B cell (primary cell): ENCODE measurements around the gene SRD5A1. TPM values are rescaled to one million over a fixed set of nuclear protein-coding genes. Genes with fewer than 3 reads are reported as not detected.

Source experiments
- ATAC-seq: fragments of 200-7000 bp; cut with Tn5 transposase; one replicate; pipeline ENCODE4 v1.10.0; 2021; ENCODE audit warnings: low read depth, mild to moderate bottlenecking, moderate number of reproducible peaks, moderate library complexity
- CTCF ChIA-PET: fragments of 350-600 bp; sonication (Branson Sonifier 250); formaldehyde crosslinking; loops from one replicate; lab custom pipeline; 2021; ENCODE audit warnings: antibody characterized with exemption, inconsistent platforms; lab: Charles Lee
- POLR2A ChIA-PET: fragments of 350-600 bp; sonication (Branson Sonifier 250); formaldehyde crosslinking; loops from one replicate; lab custom pipeline; 2021; ENCODE audit warnings: antibody characterized with exemption; lab: Charles Lee
- DNase-seq: peaks from one replicate; pipeline ENCODE4 v3.0.0; 2013
- H2AFZ ChIP-seq: 2 replicates; pipeline ENCODE4 v1.6.1; 2012; ENCODE audit warnings: mild to moderate bottlenecking, low read depth, low read length; ENCODE audit not compliant: insufficient read depth, poor library complexity, severe bottlenecking
- H3K27ac ChIP-seq, 2 donors: 1 replicate in 1 of 2; 2 replicates in 1 of 2; pipeline ENCODE4 v1.5.1; 2012 to 2013; ENCODE audit warnings: low read length in 2 of 2, mild to moderate bottlenecking in 2 of 2, moderate library complexity in 1 of 2
- H3K27me3 ChIP-seq, 4 experiments: fragments of 200-600 bp in 1 of 4; sonication (generic) in 1 of 4; replicated peaks in 1 of 4; 1 replicate in 2 of 4; 2 replicates in 2 of 4; pipeline versions ENCODE4 v1.6.1 to v1.7.0; 2013 to 2016; ENCODE audit warnings: low read length in 3 of 4, mild to moderate bottlenecking in 2 of 4, mixed read lengths in 1 of 4, moderate library complexity in 1 of 4; ENCODE audit not compliant: insufficient read depth in 4 of 4, control insufficient read depth in 3 of 4; ENCODE audit errors: control extremely low read depth in 1 of 4
- H3K36me3 ChIP-seq, 2 experiments: replicated peaks in 1 of 2; 1 replicate in 1 of 2; 2 replicates in 1 of 2; pipeline versions ENCODE4 v1.6.1 to v1.7.1; 2013; ENCODE audit warnings: low read length in 1 of 2; ENCODE audit not compliant: insufficient read depth in 2 of 2, control insufficient read depth in 1 of 2; ENCODE audit errors: control extremely low read depth in 1 of 2, extremely low read depth in 1 of 2
- H3K4me1 ChIP-seq, 2 donors: fragments of 200-600 bp in 1 of 2; sonication (generic) in 1 of 2; 1 replicate in 1 of 2; 2 replicates in 1 of 2; pipeline versions ENCODE4 v1.5.1 to v1.6.1; 2013 to 2017; ENCODE audit warnings: low read length in 2 of 2; ENCODE audit not compliant: control insufficient read depth in 2 of 2, insufficient read depth in 2 of 2
- H3K4me2 ChIP-seq: replicated peaks from 2 replicates; pipeline ENCODE3; 2012; ENCODE audit warnings: mild to moderate bottlenecking, low read depth, low read length; ENCODE audit not compliant: poor library complexity, severe bottlenecking
- H3K4me3 ChIP-seq, 5 experiments: fragments of 200-600 bp in 1 of 5; sonication (generic) in 1 of 5; 1 replicate in 3 of 5; 2 replicates in 2 of 5; pipeline versions ENCODE4 v1.5.1 to v1.7.0; 2011 to 2016; ENCODE audit warnings: low read length in 4 of 5, mild to moderate bottlenecking in 4 of 5, low read depth in 2 of 5, control low read depth in 1 of 5, moderate library complexity in 1 of 5; ENCODE audit not compliant: insufficient read depth in 1 of 5; ENCODE audit errors: control extremely low read depth in 1 of 5, extremely low read depth in 1 of 5
- H3K79me2 ChIP-seq: fragments of 200-600 bp; sonication (generic); one replicate; pipeline ENCODE4 v1.6.0; 2016; ENCODE audit warnings: low read length; ENCODE audit not compliant: control insufficient read depth, insufficient read depth
- H3K9ac ChIP-seq: fragments of 200-600 bp; sonication (generic); 2 replicates; pipeline ENCODE4 v1.6.1; 2017; ENCODE audit warnings: mild to moderate bottlenecking, low read length, moderate library complexity
- H3K9me3 ChIP-seq, 3 donors: one replicate each; pipeline versions ENCODE4 v1.6.1 to v1.7.1; 2013; ENCODE audit warnings: low read length in 2 of 3; ENCODE audit not compliant: control insufficient read depth in 2 of 3, insufficient read depth in 1 of 3; ENCODE audit errors: control extremely low read depth in 1 of 3
- H4K20me1 ChIP-seq: 2 replicates; pipeline ENCODE4 v1.6.0; 2012; ENCODE audit warnings: mild to moderate bottlenecking, low read length; ENCODE audit not compliant: insufficient read depth, control insufficient read depth, poor library complexity, severe bottlenecking
- H3K27ac Mint-ChIP-seq: one replicate; pipeline ENCODE4 v1.8.0; 2021; ENCODE audit warnings: mixed read lengths
- H3K27me3 Mint-ChIP-seq: one replicate; pipeline ENCODE4 v1.8.0; 2021; ENCODE audit warnings: mixed read lengths
- H3K4me1 Mint-ChIP-seq: one replicate; pipeline ENCODE4 v1.8.0; 2021; ENCODE audit warnings: mixed read lengths
- H3K4me3 Mint-ChIP-seq: one replicate; pipeline ENCODE4 v1.8.0; 2021; ENCODE audit warnings: mixed read lengths
- H3K9me3 Mint-ChIP-seq: one replicate; pipeline ENCODE4 v1.8.0; 2022; ENCODE audit warnings: mixed read lengths; ENCODE audit not compliant: insufficient read depth
- CTCF ChIP-seq: fragments of 200-600 bp; IDR thresholded peaks from one replicate; pipeline ENCODE4 v1.8.0; 2022; ENCODE audit warnings: antibody characterized with exemption, mild to moderate bottlenecking
- EZH2 ChIP-seq: IDR thresholded peaks from 2 replicates; pipeline ENCODE4 v1.6.1; 2012; ENCODE audit warnings: borderline replicate concordance, low read depth, mild to moderate bottlenecking, moderate library complexity, low read length; ENCODE audit not compliant: insufficient read depth, poor library complexity, severe bottlenecking
- WGBS: methylation state at CpG from one replicate; pipeline ENCODE4 v1.1.5; 2013; ENCODE audit warnings: missing lambda C conversion rate; ENCODE audit not compliant: insufficient coverage; 5-methylcytosine and 5-hydroxymethylcytosine counted together
- intact Hi-C: fragments of 100-400 bp; cut with micrococcal nuclease; formaldehyde crosslinking; loops from one replicate; pipeline ENCODE4 v1.10.0; 2022
- polyA plus RNA-seq: library from polyadenylated mRNA; depleted of rRNA; stranded (reverse); fragments of >200 nt; gene quantifications from 2 replicates; pipeline ENCODE4 v1.2.3, GENCODE V29; 2012
- total RNA-seq, 2 donors: library from RNA; stranded (reverse); fragments of 120-200 nt in 1 of 2; gene quantifications; 1 replicate in 1 of 2; 2 replicates in 1 of 2; pipeline versions ENCODE4 v1.2.3 to v1.2.4, GENCODE V29; 2013 to 2022

SRD5A1 gene
- total and polyA plus RNA-seq, 2 donors (not counting 1 experiment from before 2014, with no cell fraction given) = 17.2 to 29.2 TPM

GRCh38 chr5:6721442-6721841 is 88.2 kb downstream of the SRD5A1 start:
- TF ChIP-seq EZH2 = no peak
- TF ChIP-seq CTCF = no peak
- peak overlapping the region; percentile 53 for H3K9ac ChIP-seq
- DNase-seq (no peak), ATAC-seq (no peak)
- Mint-ChIP-seq H3K27me3 (no peaks in the 10 kb centered on the region), H3K9me3 (no peaks in the 10 kb centered on the region), H3K4me3 (peak overlapping the region; percentile 88), H3K27ac (peak overlapping the region; percentile 91), H3K4me1 (peaks cover 87% of the 10 kb centered on the region)
- peaks cover 80% of the 10 kb centered on the region for H4K20me1 ChIP-seq
- H3K27me3 ChIP-seq = no peaks in the 10 kb centered on the region
- POLR2A ChIA-PET = interaction anchor here (1.1 kb wide), 1 partner anchor 88 kb away, joined by 4 read pairs; the partner anchor contains the start of genes NSUN2 and SRD5A1
- H3K4me2 ChIP-seq = peak overlapping the region; percentile 80
- WGBS = 87% methylated on average over 4 of the region's 4 CpGs
- peaks cover 99% of the 10 kb centered on the region for H3K79me2 ChIP-seq
- H3K4me1 ChIP-seq = peaks cover 47 to 52% of the 10 kb centered on the region in 2 donors
- peak overlapping the region in 1 of 5 experiments; percentile 52 for H3K4me3 ChIP-seq
- H2AFZ ChIP-seq = no peak overlapping the region
- CTCF ChIA-PET = interaction anchor here (1.2 to 2.0 kb wide), 4 partner anchors 9 to 90 kb away, joined by 3 to 12 read pairs (median 4); no protein-coding TSS in a partner anchor
- H3K9me3 ChIP-seq = no peaks in the 10 kb centered on the region
- H3K36me3 ChIP-seq = peaks cover 0 to 13% of the 10 kb centered on the region in 2 experiments
- H3K27ac ChIP-seq = peak overlapping the region; percentile 54 to 80
- intact Hi-C loops = no loop called here

GRCh38 chr5:6722015-6722414 is 88.8 kb downstream of the SRD5A1 start:
- WGBS = 10% methylated on average over 4 of the region's 6 CpGs
- ATAC-seq = peak; percentile 59
- peak overlapping the region; percentile 54 to 80 for H3K27ac ChIP-seq
- no peaks in the 10 kb centered on the region for H3K27me3 Mint-ChIP-seq
- no peaks in the 10 kb centered on the region for H3K9me3 ChIP-seq
- H3K4me3 ChIP-seq = peak overlapping the region in 4 of 5 experiments; percentile 7 to 52 (median 40)
- H3K79me2 ChIP-seq = peaks cover 99% of the 10 kb centered on the region
- H4K20me1 ChIP-seq = peaks cover 80% of the 10 kb centered on the region
- peak overlapping the region; percentile 53 for H3K9ac ChIP-seq
- no peak for DNase-seq
- H3K27me3 ChIP-seq = no peaks in the 10 kb centered on the region
- H3K4me3 Mint-ChIP-seq = peak overlapping the region; percentile 88
- H3K36me3 ChIP-seq = peaks cover 0 to 12% of the 10 kb centered on the region in 2 experiments
- intact Hi-C loops = no loop called here
- H3K4me1 Mint-ChIP-seq = peaks cover 88% of the 10 kb centered on the region
- H3K4me1 ChIP-seq = peaks cover 42 to 47% of the 10 kb centered on the region in 2 donors
- peak overlapping the region; percentile 80 for H3K4me2 ChIP-seq
- CTCF ChIA-PET = interaction anchor here (1.2 to 2.0 kb wide), 4 partner anchors 9 to 90 kb away, joined by 3 to 12 read pairs (median 4); no protein-coding TSS in a partner anchor
- peak overlapping the region; percentile 91 for H3K27ac Mint-ChIP-seq
- POLR2A ChIA-PET = interaction anchor here (1.1 kb wide), 1 partner anchor 89 kb away, joined by 4 read pairs; the partner anchor contains the start of genes NSUN2 and SRD5A1
- TF ChIP-seq CTCF (no peak), EZH2 (no peak)
- H2AFZ ChIP-seq = peak overlapping the region; percentile 53
- H3K9me3 Mint-ChIP-seq = no peaks in the 10 kb centered on the region
